K562 (cell line): Measurements from ENCODE around the gene LPIN3. TPM values are rescaled to one million over a fixed set of nuclear protein-coding genes. Genes with fewer than 3 reads are reported as not detected.

Experiments used
- ATAC-seq: fragments of 200-7000 bp; cut with Tn5 transposase; 3 replicates; pipeline ENCODE4 v1.9.1; 2020; ENCODE audit warnings: moderate library complexity
- BruUV-seq: library from RNA; stranded (reverse); fragments of 400-500 nt; replicated peaks from 2 replicates; lab custom pipeline; 2021; lab: Mats Ljungman, UMichigan
- CTCF ChIA-PET: fragments of 300-600 bp; formaldehyde crosslinking; extraction: SDS; loops from one replicate; lab custom pipeline; 2021; ENCODE audit warnings: low intra/inter-chr PET ratio; lab: Yijun Ruan, JAX
- POLR2A ChIA-PET: fragments of 300-600, 350-650 bp; sonication (Branson Sonifier 250); formaldehyde crosslinking; extraction: SDS; loops from one replicate; lab custom pipeline; 2021; ENCODE audit warnings: antibody characterized with exemption, inconsistent platforms; lab: Yijun Ruan, JAX
- DNase-seq, 4 experiments: peaks; one replicate each; pipeline versions ENCODE4 v3.0.0 to v3.0.0-alpha.2; 2011 to 2018; ENCODE audit warnings: low spot score in 3 of 4, mixed read lengths in 3 of 4; ENCODE audit errors: extremely low read depth in 1 of 4
- FAIRE-seq: peaks from 2 replicates; lab custom pipeline; 2011; peaks lifted over from hg19 to GRCh38; lab: Jason Lieb, UNC
- H2AFZ ChIP-seq: 2 replicates; pipeline ENCODE4 v1.6.0; 2011; ENCODE audit warnings: low read depth, low read length, control low read depth, inconsistent platforms
- H3K27ac ChIP-seq: fragments of 200-600 bp; 3 replicates; pipeline ENCODE4 v1.8.0; 2011; ENCODE audit warnings: low read depth, mild to moderate bottlenecking, control low read depth, inconsistent platforms, low read length, moderate library complexity, mixed read lengths; ENCODE audit errors: extremely low read depth
- H3K27me3 ChIP-seq, 2 experiments: fragments of 300-600 bp in 1 of 2; 2 replicates in 1 of 2; 3 replicates in 1 of 2; pipeline versions ENCODE4 v1.6.0 to v1.8.0; 2011; ENCODE audit warnings: inconsistent platforms in 2 of 2, low read length in 2 of 2, mild to moderate bottlenecking in 1 of 2, mixed read lengths in 1 of 2, moderate library complexity in 1 of 2; ENCODE audit not compliant: control insufficient read depth in 2 of 2, insufficient read depth in 2 of 2
- H3K36me3 ChIP-seq: fragments of 300-600 bp; 3 replicates; pipeline ENCODE4 v1.8.0; 2011; ENCODE audit warnings: mild to moderate bottlenecking, low read length, inconsistent platforms; ENCODE audit not compliant: control insufficient read depth, insufficient read depth
- H3K4me1 ChIP-seq, 2 experiments: fragments of 200-600 bp in 1 of 2; replicated peaks in 1 of 2; 2 replicates in 1 of 2; 3 replicates in 1 of 2; pipeline versions ENCODE4 v1.5.1 to v1.8.0; 2011; ENCODE audit warnings: inconsistent platforms in 2 of 2, low read length in 2 of 2, mild to moderate bottlenecking in 1 of 2, mixed read lengths in 1 of 2, moderate library complexity in 1 of 2; ENCODE audit not compliant: control insufficient read depth in 2 of 2, insufficient read depth in 2 of 2
- H3K4me2 ChIP-seq: 2 replicates; pipeline ENCODE4 v1.6.1; 2011; ENCODE audit warnings: low read length, control low read depth, inconsistent platforms, mixed read lengths; ENCODE audit not compliant: insufficient read depth
- H3K4me3 ChIP-seq: fragments of 200-600 bp; sonication (generic), shearing (Covaris generic); 2 replicates; pipeline ENCODE4 v1.5.1; 2016; ENCODE audit warnings: control low read depth, inconsistent platforms
- H3K79me2 ChIP-seq: fragments of 200-600 bp; 3 replicates; pipeline ENCODE4 v1.8.0; 2011; ENCODE audit warnings: low read length, inconsistent platforms; ENCODE audit not compliant: control insufficient read depth, insufficient read depth
- H3K9ac ChIP-seq, 2 experiments: 2 replicates each; pipeline versions ENCODE4 v1.6.0 to v1.6.1; 2011; ENCODE audit warnings: low read depth in 2 of 2, low read length in 2 of 2, control low read depth in 1 of 2, inconsistent platforms in 1 of 2, mild to moderate bottlenecking in 1 of 2, mixed read lengths in 1 of 2; ENCODE audit not compliant: insufficient read depth in 1 of 2
- H3K9me1 ChIP-seq: one replicate; pipeline ENCODE4 v1.6.0; 2011; ENCODE audit warnings: inconsistent platforms, mild to moderate bottlenecking, low read length, moderate library complexity; ENCODE audit not compliant: control insufficient read depth, insufficient read depth
- H3K9me3 ChIP-seq: replicated peaks from 2 replicates; pipeline ENCODE4 v1.5.1; 2011; ENCODE audit warnings: low read depth, low read length, inconsistent platforms; ENCODE audit not compliant: control insufficient read depth, insufficient read depth
- H4K20me1 ChIP-seq: replicated peaks from 2 replicates; pipeline ENCODE4 v1.6.1; 2011; ENCODE audit warnings: low read length, inconsistent platforms, mixed read lengths; ENCODE audit not compliant: control insufficient read depth, insufficient read depth
- ARID2 ChIP-seq: fragments of 450-650 bp; IDR thresholded peaks from 2 replicates; pipeline ENCODE4 v1.6.1; 2017; ENCODE audit warnings: antibody characterized with exemption, mild to moderate bottlenecking
- ARID3B ChIP-seq: fragments of 250-450 bp; sonication (Bioruptor Pico); IDR thresholded peaks from 2 replicates; pipeline ENCODE4 v1.4.0; 2020; ENCODE audit warnings: borderline replicate concordance
- BDP1 ChIP-seq: IDR thresholded peaks from 3 replicates; pipeline ENCODE4 v1.6.1; 2011; ENCODE audit not compliant: insufficient read length, insufficient read depth
- GATA2 ChIP-seq: sonication (generic); formaldehyde crosslinking; IDR thresholded peaks from 2 replicates; pipeline ENCODE4 v1.4.0; 2020; ENCODE audit warnings: mild to moderate bottlenecking, missing genetic modification reagents
- HDAC1 ChIP-seq, 2 experiments: fragments of 450-650 bp; IDR thresholded peaks; 2 replicates each; pipeline ENCODE4 v1.6.1; 2016 to 2017; ENCODE audit warnings: inconsistent platforms in 1 of 2, mild to moderate bottlenecking in 1 of 2, moderate library complexity in 1 of 2
- ILF3 ChIP-seq: fragments of 450-650 bp; IDR thresholded peaks from 2 replicates; pipeline ENCODE4 v1.6.1; 2018; ENCODE audit warnings: antibody characterized with exemption, mild to moderate bottlenecking, moderate library complexity, borderline replicate concordance
- PBX2 ChIP-seq, 2 experiments: IDR thresholded peaks in 1 of 2; conservative IDR thresholded peaks in 1 of 2; 2 replicates each; pipeline ENCODE4 v1.6.1; 2016; ENCODE audit warnings: low read depth in 2 of 2, mild to moderate bottlenecking in 1 of 2, missing compliant biosample characterization in 1 of 2, missing genetic modification characterization in 1 of 2, moderate library complexity in 1 of 2
- PRDM10 ChIP-seq: fragments of 450-650 bp; IDR thresholded peaks from 2 replicates; pipeline ENCODE4 v1.6.1; 2018; ENCODE audit not compliant: partially characterized antibody
- PURB ChIP-seq: sonication (generic); formaldehyde crosslinking; IDR thresholded peaks from 2 replicates; pipeline ENCODE4 v1.9.0; 2021; ENCODE audit warnings: low read depth, mild to moderate bottlenecking, missing genetic modification reagents
- RBM39 ChIP-seq: fragments of 200-400 bp; formaldehyde crosslinking; optimal IDR thresholded peaks from 2 replicates; pipeline ENCODE3; 2018; ENCODE audit warnings: low read depth, low read length
- SMC3 ChIP-seq: conservative IDR thresholded peaks from 2 replicates; pipeline ENCODE4 v1.6.1; 2011; ENCODE audit warnings: low read depth, low read length, improper control_type of control experiment; ENCODE audit not compliant: insufficient read depth
- TCF3 ChIP-seq: sonication (generic); formaldehyde crosslinking; IDR thresholded peaks from 2 replicates; pipeline ENCODE4 v1.4.0; 2020; ENCODE audit warnings: mild to moderate bottlenecking, missing genetic modification reagents
- ZNF212 ChIP-seq: fragments of 450-650 bp; formaldehyde crosslinking; IDR thresholded peaks from 2 replicates; pipeline ENCODE4 v1.4.0; 2020; ENCODE audit warnings: mild to moderate bottlenecking
- ZNF695 ChIP-seq: fragments of 450-650 bp; formaldehyde crosslinking; IDR thresholded peaks from 2 replicates; pipeline ENCODE4 v1.4.0; 2020; ENCODE audit warnings: mild to moderate bottlenecking, moderate library complexity
- WGBS: fragments of 100-300 bp; shearing (Covaris generic); methylation state at CpG from one replicate; pipeline ENCODE4 v1.1.6; 2016; ENCODE audit warnings: low coverage, mixed read lengths; ENCODE audit not compliant: insufficient coverage; ENCODE audit errors: missing lambda C conversion rate; 5-methylcytosine and 5-hydroxymethylcytosine counted together
- in situ Hi-C: fragments of 300-500 bp; cut with MboI; formaldehyde crosslinking; loops from 4 replicates; pipeline ENCODE4 v1.15.0; 2018; ENCODE audit warnings: inconsistent platforms, mixed read lengths
- intact Hi-C: fragments of 100-400 bp; cut with micrococcal nuclease; formaldehyde crosslinking; loops from 2 replicates; pipeline ENCODE4 v1.14.2; 2022
- polyA plus RNA-seq, 8 experiments: library from polyadenylated mRNA; depleted of rRNA in 4 of 8; stranded (reverse) in 5 of 8; unstranded in 3 of 8; fragments of >200 nt; fragmentation: Nextera tagmentation in 2 of 8; fragmentation: Illumina TruSeq in 1 of 8; extraction: Ambion mirVana in 2 of 8; extraction: Trizol in 1 of 8; gene quantifications; 2 replicates each; pipeline versions ENCODE4 v1.2.1 to v1.2.3, GENCODE V29; 2011 to 2014; ENCODE audit warnings: inconsistent platforms in 1 of 8, missing spikeins in 1 of 8
- total RNA-seq, 7 experiments: library from RNA; depleted of rRNA in 6 of 7; stranded (reverse); fragments of >200 nt in 6 of 7; fragmentation: Illumina TruSeq in 2 of 7; extraction: Trizol in 2 of 7; gene quantifications; 2 replicates each; pipeline versions ENCODE4 v1.2.1 to v1.2.3, GENCODE V29; 2011 to 2021; ENCODE audit warnings: low replicate concordance in 1 of 7

Gene LPIN3
- total and polyA plus RNA-seq, 9 of the 15 experiments (the other 6 are each of a cell fraction or from before 2014, with no cell fraction given): 2.2 to 10.4 (median 5.9) TPM

- Histone ChIP-seq H4K20me1 (no peaks in the 10 kb centered on the region; the same call in 1 of the 2 replicates), H3K36me3 (0 out of 3 replicates have a peak, but pooled peaks cover 2% of the 10 kb centered on the region), H3K4me2 (no peak overlapping the region), H2AFZ (no peak overlapping the region), H3K79me2 (peaks cover 8% of the 10 kb centered on the region; the same call in 2 of the 3 replicates), H3K27me3 (peaks cover 0 to 1% of the 10 kb centered on the region in 2 experiments; a peak in 1 of 5 replicates), H3K4me3 (no peak overlapping the region)
- 71% methylated on average over 4 of the region's 4 CpGs for WGBS
- in situ Hi-C loops (loop anchor here (5.0 kb wide), 2 partner anchors 167 to 372 kb away; no protein-coding TSS in a partner anchor), intact Hi-C loops (loop anchor here (5.0 to 10.0 kb wide), 3 partner anchors 270 to 393 kb away; partner anchors contain the start of gene CHD6)
- POLR2A ChIA-PET: interaction anchor here (0.7 kb wide), 1 partner anchor 9 kb away, joined by 3 read pairs; no protein-coding TSS in a partner anchor
- BruUV-seq: no TSS peak
- TF ChIP-seq HDAC1 (IDR thresholded peaks at IDR 0.05) (no peak), PBX2 (CRISPR knock-in tag; IDR thresholded peaks at IDR 0.05; ENCODE audit: low read depth) (no peak), PBX2 (tag; conservative IDR thresholded peaks at IDR 0.05; ENCODE audit: low read depth) (no peak), RBM39 (no peak), ZNF695 (CRISPR knock-in tag) (no peak), GATA2 (CRISPR knock-in tag) (no peak), ILF3 (no peak), ZNF212 (CRISPR knock-in tag) (no peak), TCF3 (no peak), BDP1 (no peak), ARID2 (no peak), PURB (CRISPR knock-in tag) (no peak), ARID3B (CRISPR knock-in tag) (no peak), SMC3 (no peak), PRDM10 (no peak)
- TF ChIP-seq, all 486 proteins: peak for 0
- CTCF ChIA-PET: interaction anchor here (0.7 kb wide), 1 partner anchor 15 kb away, joined by 4 read pairs; no protein-coding TSS in a partner anchor
- H3K27ac ChIP-seq: no peak overlapping the region
- H3K9ac ChIP-seq: peak overlapping the region in 1 of 2 experiments; percentile 53; a peak in 1 of 4 replicates
- no peak for ATAC-seq
- no peak for DNase-seq
- no peaks in the 10 kb centered on the region for H3K9me3 ChIP-seq
- no peaks in the 10 kb centered on the region for H3K9me1 ChIP-seq
- H3K4me1 ChIP-seq: peaks cover 7 to 34% of the 10 kb centered on the region in 2 experiments; a peak in 4 of 5 replicates
- no peak for FAIRE-seq
Observed at GRCh38 chr20:41344477-41344876, 3.9 kb downstream of the LPIN3 start.
